H9 (cell line): ENCODE results near the gene CBFA2T2. TPM values are rescaled to one million over a fixed set of nuclear protein-coding genes. Genes with fewer than 3 reads are reported as not detected.

Experiments
- DNase-seq: peaks from one replicate; pipeline ENCODE4 v3.0.0-alpha.2; 2017
- H2AFZ ChIP-seq: one replicate; pipeline ENCODE4 v1.6.1; 2013; ENCODE audit warnings: mild to moderate bottlenecking, low read length, control low read depth, moderate library complexity
- H2AK5ac ChIP-seq: 2 replicates; pipeline ENCODE4 v1.6.1; 2013; ENCODE audit warnings: low read length, control low read depth, mixed read lengths; ENCODE audit not compliant: insufficient read length
- H2BK120ac ChIP-seq: one replicate; pipeline ENCODE4 v1.6.1; 2013; ENCODE audit warnings: low read depth, mild to moderate bottlenecking, low read length, control low read depth, inconsistent platforms; ENCODE audit not compliant: poor library complexity, severe bottlenecking
- H2BK12ac ChIP-seq: 2 replicates; pipeline ENCODE4 v1.6.1; 2013; ENCODE audit warnings: low read length, control low read depth, mixed read lengths, low read depth; ENCODE audit not compliant: insufficient read length
- H2BK15ac ChIP-seq: 2 replicates; pipeline ENCODE4 v1.6.1; 2013; ENCODE audit warnings: low read depth, low read length, control low read depth
- H2BK20ac ChIP-seq: one replicate; pipeline ENCODE4 v1.6.1; 2013; ENCODE audit warnings: low read depth, mild to moderate bottlenecking, low read length, control low read depth, inconsistent platforms; ENCODE audit not compliant: poor library complexity, severe bottlenecking
- H2BK5ac ChIP-seq: 2 replicates; pipeline ENCODE4 v1.6.1; 2013; ENCODE audit warnings: low read length, control low read depth, mixed read lengths; ENCODE audit not compliant: insufficient read length
- H3K14ac ChIP-seq: 2 replicates; pipeline ENCODE4 v1.6.1; 2013; ENCODE audit warnings: low read length, control low read depth; ENCODE audit not compliant: insufficient read depth
- H3K18ac ChIP-seq: 2 replicates; pipeline ENCODE4 v1.6.1; 2013; ENCODE audit warnings: low read depth, mild to moderate bottlenecking, mixed read lengths, low read length, control low read depth; ENCODE audit not compliant: insufficient read length
- H3K23ac ChIP-seq: 2 replicates; pipeline ENCODE4 v1.6.1; 2013; ENCODE audit warnings: low read length, control low read depth, mixed read lengths, low read depth; ENCODE audit not compliant: insufficient read length
- H3K23me2 ChIP-seq: 2 replicates; pipeline ENCODE4 v1.6.1; 2013; ENCODE audit warnings: low read depth, mild to moderate bottlenecking, mixed read lengths, low read length, control low read depth; ENCODE audit not compliant: insufficient read length, poor library complexity, severe bottlenecking
- H3K27ac ChIP-seq: 2 replicates; pipeline ENCODE4 v1.5.1; 2013; ENCODE audit warnings: low read length, control low read depth, mixed read lengths, low read depth; ENCODE audit not compliant: insufficient read length
- H3K27me3 ChIP-seq: 2 replicates; pipeline ENCODE4 v1.6.1; 2013; ENCODE audit warnings: low read length, control low read depth, inconsistent platforms; ENCODE audit not compliant: insufficient read depth
- H3K4ac ChIP-seq: 2 replicates; pipeline ENCODE4 v1.6.1; 2013; ENCODE audit warnings: low read depth, mild to moderate bottlenecking, control low read depth, inconsistent platforms, low read length, moderate library complexity
- H3K4me1 ChIP-seq: 2 replicates; pipeline ENCODE4 v1.6.1; 2013; ENCODE audit warnings: low read length, control low read depth, inconsistent platforms; ENCODE audit not compliant: insufficient read depth
- H3K4me2 ChIP-seq: 2 replicates; pipeline ENCODE4 v1.6.1; 2013; ENCODE audit warnings: low read length, control low read depth, mixed read lengths; ENCODE audit not compliant: insufficient read length, insufficient read depth
- H3K56ac ChIP-seq: 2 replicates; pipeline ENCODE4 v1.6.1; 2013; ENCODE audit warnings: low read depth, mild to moderate bottlenecking, mixed read lengths, low read length, control low read depth; ENCODE audit not compliant: insufficient read length
- H3K79me1 ChIP-seq: 2 replicates; pipeline ENCODE4 v1.6.1; 2013; ENCODE audit warnings: low read depth, mild to moderate bottlenecking, moderate library complexity, low read length, control low read depth, inconsistent platforms; ENCODE audit not compliant: insufficient read depth, poor library complexity, severe bottlenecking
- H3K79me2 ChIP-seq: 2 replicates; pipeline ENCODE4 v1.6.1; 2013; ENCODE audit warnings: low read length, control low read depth, inconsistent platforms; ENCODE audit not compliant: insufficient read depth
- H3K9ac ChIP-seq: 2 replicates; pipeline ENCODE4 v1.6.1; 2013; ENCODE audit warnings: low read length, control low read depth, mixed read lengths; ENCODE audit not compliant: insufficient read length; ENCODE audit errors: extremely low read depth
- H3K9me3 ChIP-seq: one replicate; pipeline ENCODE4 v1.6.1; 2013; ENCODE audit warnings: low read depth, low read length, inconsistent platforms; ENCODE audit not compliant: control insufficient read depth
- H3T11ph ChIP-seq: one replicate; pipeline ENCODE4 v1.6.1; 2013; ENCODE audit warnings: mild to moderate bottlenecking, low read length, control low read depth, inconsistent platforms
- H4K20me1 ChIP-seq: one replicate; pipeline ENCODE4 v1.6.1; 2013; ENCODE audit not compliant: control insufficient read depth, insufficient read length, insufficient read depth
- H4K5ac ChIP-seq: 2 replicates; pipeline ENCODE4 v1.6.1; 2013; ENCODE audit warnings: low read depth, mild to moderate bottlenecking, mixed read lengths, low read length, control low read depth; ENCODE audit not compliant: insufficient read length
- H4K8ac ChIP-seq: replicated peaks from 2 replicates; pipeline ENCODE4 v1.6.1; 2013; ENCODE audit warnings: low read length, control low read depth, mixed read lengths, low read depth; ENCODE audit not compliant: insufficient read length
- H4K91ac ChIP-seq: 2 replicates; pipeline ENCODE4 v1.6.1; 2013; ENCODE audit warnings: low read depth, mild to moderate bottlenecking, moderate library complexity, mixed read lengths, low read length, control low read depth; ENCODE audit not compliant: insufficient read length
- H3K27ac Mint-ChIP-seq, 3 experiments: 2 replicates in 2 of 3; 3 replicates in 1 of 3; pipeline ENCODE4 v1.8.0; 2020 to 2021; ENCODE audit warnings: mixed read lengths in 3 of 3, mild to moderate bottlenecking in 1 of 3, moderate library complexity in 1 of 3
- H3K27me3 Mint-ChIP-seq: 2 replicates; pipeline ENCODE4 v1.8.0; 2021; ENCODE audit warnings: low read depth, mild to moderate bottlenecking, moderate library complexity, mixed read lengths
- H3K36me3 Mint-ChIP-seq, 3 experiments: 2 replicates in 2 of 3; 3 replicates in 1 of 3; pipeline ENCODE4 v1.8.0; 2020 to 2021; ENCODE audit warnings: low read depth in 3 of 3, mixed read lengths in 3 of 3; ENCODE audit not compliant: insufficient read depth in 1 of 3
- H3K4me1 Mint-ChIP-seq, 2 experiments: 2 replicates each; pipeline ENCODE4 v1.8.0; 2020; ENCODE audit warnings: mixed read lengths in 2 of 2
- H3K4me3 Mint-ChIP-seq, 2 experiments: 2 replicates in 1 of 2; 3 replicates in 1 of 2; pipeline ENCODE4 v1.8.0; 2020 to 2021; ENCODE audit warnings: mild to moderate bottlenecking in 2 of 2, mixed read lengths in 2 of 2, moderate library complexity in 1 of 2
- H3K9me3 Mint-ChIP-seq, 2 experiments: 2 replicates in 1 of 2; 3 replicates in 1 of 2; pipeline ENCODE4 v1.8.0; 2020; ENCODE audit warnings: mild to moderate bottlenecking in 2 of 2, mixed read lengths in 2 of 2, moderate library complexity in 1 of 2
- WGBS: extraction: QIAGEN DNeasy Blood & Tissue Kit; methylation state at CpG from one replicate; pipeline ENCODE4 v1.1.7; 2013; ENCODE audit warnings: missing lambda C conversion rate, low lambda C conversion rate, mixed read lengths; ENCODE audit not compliant: insufficient read length; ENCODE audit errors: extremely low coverage; 5-methylcytosine and 5-hydroxymethylcytosine counted together
- total RNA-seq: library from RNA; stranded (reverse); gene quantifications from 2 replicates; pipeline ENCODE4 v1.2.1, GENCODE V29; 2021
- TF ChIP-seq, protein P1 (sequence below): fragments of 200-600 bp; sonication (generic); conservative IDR thresholded peaks from 3 replicates; pipeline ENCODE4 v1.8.0; 2021; ENCODE audit warnings: antibody characterized with exemption, mild to moderate bottlenecking

CBFA2T2 gene
- total RNA-seq, 1 experiment from 2014 or later: 11.2 TPM

DNA sequence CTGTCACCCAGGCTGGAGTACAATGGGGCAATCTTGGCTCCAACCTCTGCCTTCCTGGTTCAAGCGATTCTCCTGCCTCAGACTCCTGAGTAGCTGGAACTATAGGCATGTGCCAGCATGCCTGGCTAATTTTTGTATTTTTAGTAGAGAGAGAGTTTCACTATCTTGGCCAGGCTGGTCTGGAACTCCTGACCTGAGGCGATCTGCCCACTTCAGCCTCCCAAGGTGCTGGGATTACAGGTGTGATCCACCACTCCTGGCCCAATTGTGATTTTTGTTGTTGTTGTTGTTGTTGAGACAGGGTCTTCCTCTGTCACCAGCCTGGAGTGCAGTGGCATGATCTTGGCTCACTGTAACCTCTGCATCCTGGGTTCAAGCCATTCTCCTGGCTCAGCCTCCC lies 69.3 kb downstream of the CBFA2T2 start:
- no peaks in the 10 kb centered on the region for H3K27me3 ChIP-seq
- no peaks in the 10 kb centered on the region for H3K4me1 ChIP-seq
- no peak overlapping the region for H2AFZ ChIP-seq
- no peak overlapping the region for H2BK5ac ChIP-seq
- no peak overlapping the region for H3K9ac ChIP-seq
- no peak overlapping the region for H2BK15ac ChIP-seq
- H4K8ac ChIP-seq: no peak overlapping the region
- H3K27ac ChIP-seq: no peak overlapping the region
- H3K79me2 ChIP-seq: no peaks in the 10 kb centered on the region
- H3K18ac ChIP-seq: no peak overlapping the region
- no peak overlapping the region for H4K5ac ChIP-seq
- no peak overlapping the region for H3K23ac ChIP-seq
- H3K79me1 ChIP-seq: no peaks in the 10 kb centered on the region
- H3K9me3 ChIP-seq: no peaks in the 10 kb centered on the region
- H4K20me1 ChIP-seq: no peaks in the 10 kb centered on the region
- no peak overlapping the region for H3K4me3 Mint-ChIP-seq
- no peak overlapping the region for H3T11ph ChIP-seq
- H2AK5ac ChIP-seq: no peak overlapping the region
- H3K36me3 Mint-ChIP-seq: peaks cover 3 to 13% (median 4%) of the 10 kb centered on the region in 3 experiments; a peak in 4 of 7 replicates
- no peak overlapping the region for H3K56ac ChIP-seq
- TF ChIP-seq, protein P1, sequence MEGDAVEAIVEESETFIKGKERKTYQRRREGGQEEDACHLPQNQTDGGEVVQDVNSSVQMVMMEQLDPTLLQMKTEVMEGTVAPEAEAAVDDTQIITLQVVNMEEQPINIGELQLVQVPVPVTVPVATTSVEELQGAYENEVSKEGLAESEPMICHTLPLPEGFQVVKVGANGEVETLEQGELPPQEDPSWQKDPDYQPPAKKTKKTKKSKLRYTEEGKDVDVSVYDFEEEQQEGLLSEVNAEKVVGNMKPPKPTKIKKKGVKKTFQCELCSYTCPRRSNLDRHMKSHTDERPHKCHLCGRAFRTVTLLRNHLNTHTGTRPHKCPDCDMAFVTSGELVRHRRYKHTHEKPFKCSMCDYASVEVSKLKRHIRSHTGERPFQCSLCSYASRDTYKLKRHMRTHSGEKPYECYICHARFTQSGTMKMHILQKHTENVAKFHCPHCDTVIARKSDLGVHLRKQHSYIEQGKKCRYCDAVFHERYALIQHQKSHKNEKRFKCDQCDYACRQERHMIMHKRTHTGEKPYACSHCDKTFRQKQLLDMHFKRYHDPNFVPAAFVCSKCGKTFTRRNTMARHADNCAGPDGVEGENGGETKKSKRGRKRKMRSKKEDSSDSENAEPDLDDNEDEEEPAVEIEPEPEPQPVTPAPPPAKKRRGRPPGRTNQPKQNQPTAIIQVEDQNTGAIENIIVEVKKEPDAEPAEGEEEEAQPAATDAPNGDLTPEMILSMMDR: no peak
- H2BK12ac ChIP-seq: no peak overlapping the region
- no peak overlapping the region for H4K91ac ChIP-seq
- H2BK120ac ChIP-seq: no peak overlapping the region
- no peak for DNase-seq
- H2BK20ac ChIP-seq: no peak overlapping the region
- H3K4me1 Mint-ChIP-seq: peaks cover 12 to 14% of the 10 kb centered on the region in 2 experiments
- WGBS: no CpG with 5 or more reads among the region's 2 CpGs
- no peak overlapping the region for H3K14ac ChIP-seq
- no peaks in the 10 kb centered on the region for H3K9me3 Mint-ChIP-seq
- peaks cover 3% of the 10 kb centered on the region for H3K27me3 Mint-ChIP-seq
- H3K4ac ChIP-seq: no peak overlapping the region
- H3K4me2 ChIP-seq: no peak overlapping the region
- no peak overlapping the region for H3K27ac Mint-ChIP-seq
- no peaks in the 10 kb centered on the region for H3K23me2 ChIP-seq
